Activated CD4-positive, CD25-positive, alpha-beta regulatory T cell treated with anti-CD3 and anti-CD28 coated beads, Interleukin-2, amount 50 U/mL, for 72 hours (primary cell): ENCODE measurements around the gene HES6.
"Not testable (repeated sequence)": the region's sequence is repeated elsewhere in the genome, so short reads cannot be mapped to it uniquely, and the experiment has no call there.

Source experiments
- DNase-seq: peaks from one replicate; pipeline ENCODE4 v3.0.0; 2021

HES6 gene

DNA sequence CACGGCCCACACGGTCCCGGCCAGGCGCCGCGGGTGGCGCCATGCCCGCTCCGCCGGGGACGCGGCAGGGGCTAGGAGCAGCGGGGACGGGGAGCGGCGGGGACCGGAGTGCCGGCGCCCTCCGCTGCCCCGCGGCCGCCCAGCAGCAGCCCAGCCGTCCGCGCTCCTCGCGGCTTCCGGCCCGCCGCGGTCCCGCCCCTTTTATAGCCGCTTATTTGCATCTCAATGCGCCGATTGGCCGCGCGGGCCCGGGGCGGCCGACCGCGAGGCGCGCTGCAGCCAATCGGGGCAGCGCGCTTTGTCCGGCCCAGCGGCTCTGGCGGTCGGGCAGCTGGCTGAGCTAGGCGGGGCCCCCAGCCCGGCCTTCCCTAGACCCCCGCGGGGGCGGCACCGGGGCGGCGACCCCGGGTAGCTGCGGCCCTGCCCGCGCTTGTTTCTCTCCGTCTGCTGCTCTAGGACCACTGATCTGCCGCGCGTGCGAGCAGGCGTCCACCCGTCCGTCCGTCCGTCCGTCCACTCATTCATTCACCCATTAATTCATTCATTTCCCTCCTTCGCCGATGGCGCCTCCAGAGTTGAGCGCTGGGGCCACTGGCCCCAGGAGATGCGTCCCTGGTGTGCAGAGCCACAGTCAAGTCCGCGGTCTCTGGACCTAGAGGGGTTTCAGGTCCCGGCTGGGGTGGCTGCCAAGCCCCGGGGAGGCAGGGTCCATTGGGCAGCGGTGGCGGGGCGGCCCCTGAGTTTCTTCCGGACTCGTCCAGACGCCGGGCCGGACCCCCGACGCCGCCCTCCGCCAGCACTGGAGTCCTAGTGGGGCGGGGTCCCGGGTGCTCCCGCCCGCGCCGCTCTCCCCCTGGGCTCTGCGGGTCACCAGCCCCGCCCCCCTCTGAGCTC lies at the start of gene HES6:
TSS of gene HES6 (minus strand) at position 176 of the 894 bp plus-strand sequence. CDS start at position 43, 133 bp downstream.
- DNase-seq: peak; percentile 85

- DNase-seq: no peak
Measured at GRCh38 chr2:238289574-238289973, 49.7 kb upstream of the HES6 start.

DNA sequence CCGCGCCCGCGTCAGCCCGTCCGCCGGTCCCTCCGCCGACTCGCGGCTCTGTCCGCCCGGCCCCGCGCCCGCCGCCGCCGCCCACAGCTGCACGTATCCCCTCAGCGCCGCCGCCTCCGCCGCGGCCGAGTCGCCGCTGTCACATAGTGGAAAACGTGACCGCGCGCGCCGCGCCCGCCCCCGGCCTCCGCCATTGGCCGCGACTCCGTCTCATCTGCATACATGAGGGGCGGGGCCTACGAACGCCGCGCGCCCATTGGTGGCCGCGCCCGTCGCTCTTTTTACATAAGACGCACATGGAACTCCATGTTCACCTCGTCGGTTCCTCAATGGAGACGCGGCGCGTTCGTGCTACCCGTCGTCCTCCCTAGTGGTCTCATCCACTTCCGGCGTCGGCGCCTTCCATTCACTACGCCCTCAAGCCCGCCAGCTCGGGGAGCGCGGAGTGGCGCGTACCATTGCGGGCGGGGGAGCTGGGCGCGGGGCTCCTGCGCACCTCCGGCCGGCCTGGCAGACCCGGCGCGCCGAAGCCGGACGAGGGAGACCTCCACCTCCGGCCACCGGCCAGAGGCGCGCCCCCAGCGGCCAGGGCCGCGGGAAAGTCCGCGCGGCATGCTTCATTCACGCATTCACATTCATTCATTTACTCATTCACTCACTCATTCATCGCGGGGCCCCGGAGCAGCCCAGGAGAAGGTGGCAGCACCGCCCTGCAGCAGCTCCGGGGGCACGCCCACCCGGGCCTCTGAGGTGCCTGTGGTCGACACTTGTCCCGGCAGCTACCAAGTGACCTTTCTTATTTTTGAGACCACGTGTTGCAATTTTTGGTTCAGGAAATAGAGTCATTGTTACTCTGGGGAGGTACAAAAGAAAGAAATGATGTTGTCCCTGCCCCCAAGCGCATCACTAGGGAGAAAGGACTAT lies 49.1 kb upstream of the HES6 start:
- DNase-seq: peak; percentile 99

DNA sequence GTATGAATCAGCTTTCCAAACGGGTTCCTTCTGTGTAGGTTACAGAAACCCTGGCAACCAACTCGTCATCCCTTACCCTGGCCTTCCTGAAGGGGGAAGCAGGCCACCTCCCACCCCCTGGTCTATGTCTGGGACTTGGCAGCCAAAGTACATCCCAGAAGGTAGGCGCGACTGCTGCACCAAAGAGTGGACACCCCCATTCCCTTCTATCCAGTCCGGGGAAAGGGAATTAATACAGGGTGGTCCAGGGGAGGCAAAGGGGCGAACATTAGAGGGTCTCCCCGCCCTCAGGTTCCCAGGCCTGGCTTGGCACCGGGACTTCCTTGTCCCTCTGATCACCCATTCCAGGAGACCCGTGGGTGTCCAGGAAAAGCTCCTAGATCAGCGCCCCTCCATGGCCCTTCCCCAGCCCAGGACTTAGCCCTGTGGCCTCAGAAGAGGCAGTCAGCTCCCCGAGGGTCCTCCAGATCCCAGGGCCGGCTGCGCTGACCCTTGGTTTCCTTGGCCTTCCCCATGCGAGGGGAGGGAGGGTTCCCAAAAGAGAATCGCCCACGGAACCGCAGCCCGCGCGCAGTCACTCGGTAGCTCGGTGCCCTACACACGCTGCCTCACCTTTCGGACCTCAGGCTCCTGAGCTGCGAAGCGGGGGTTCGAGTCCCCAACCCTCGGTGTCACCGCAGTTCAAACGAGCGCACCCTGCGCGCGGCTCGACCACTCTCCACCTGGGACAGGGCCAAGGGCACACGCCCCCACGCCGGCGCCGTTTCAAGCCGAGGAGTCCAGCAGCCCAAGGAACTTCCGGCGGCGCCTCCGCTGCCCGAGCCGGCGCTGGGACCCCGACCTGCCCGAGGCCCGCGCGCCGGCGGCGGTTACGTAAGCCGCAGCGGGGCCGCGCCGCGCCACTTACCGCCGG lies 48.2 kb upstream of the HES6 start, which contains the start of gene PER2:
TSS of gene PER2 (minus strand) at position 874 of the 913 bp plus-strand sequence. CDS start 10,674 bp downstream, outside the sequence.
- DNase-seq: no peak

GRCh38 chr2:238286987-238287736 lies 47.3 kb upstream of the HES6 start:
- DNase-seq: no peak

DNA sequence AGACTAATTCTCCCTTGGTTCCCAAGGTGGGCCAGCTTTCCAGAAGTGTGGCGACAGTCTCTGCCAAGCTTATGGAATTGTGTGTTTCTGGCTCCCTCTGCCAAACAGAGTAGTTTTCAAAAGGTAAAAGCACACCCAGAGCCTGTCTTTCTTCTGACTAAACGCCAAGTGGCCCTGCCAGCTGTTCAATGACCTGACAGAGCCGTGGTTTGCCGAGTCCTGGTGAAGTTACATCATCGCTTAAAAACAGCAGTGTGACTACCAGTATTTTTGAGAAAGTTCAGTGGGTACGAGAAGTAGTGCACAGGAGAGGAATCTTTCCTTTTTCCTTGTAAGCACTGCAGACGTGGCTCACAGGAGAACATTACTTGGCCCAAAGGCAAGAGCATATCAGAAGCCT lies 46.7 kb upstream of the HES6 start:
- DNase-seq: no peak

GRCh38 chr2:238286095-238286494 lies 46.3 kb upstream of the HES6 start:
- no peak for DNase-seq

GRCh38 chr2:238285653-238286082 lies 45.8 kb upstream of the HES6 start:
- no peak for DNase-seq

GRCh38 chr2:238284802-238285515 lies 45.1 kb upstream of the HES6 start:
- no peak for DNase-seq

DNA sequence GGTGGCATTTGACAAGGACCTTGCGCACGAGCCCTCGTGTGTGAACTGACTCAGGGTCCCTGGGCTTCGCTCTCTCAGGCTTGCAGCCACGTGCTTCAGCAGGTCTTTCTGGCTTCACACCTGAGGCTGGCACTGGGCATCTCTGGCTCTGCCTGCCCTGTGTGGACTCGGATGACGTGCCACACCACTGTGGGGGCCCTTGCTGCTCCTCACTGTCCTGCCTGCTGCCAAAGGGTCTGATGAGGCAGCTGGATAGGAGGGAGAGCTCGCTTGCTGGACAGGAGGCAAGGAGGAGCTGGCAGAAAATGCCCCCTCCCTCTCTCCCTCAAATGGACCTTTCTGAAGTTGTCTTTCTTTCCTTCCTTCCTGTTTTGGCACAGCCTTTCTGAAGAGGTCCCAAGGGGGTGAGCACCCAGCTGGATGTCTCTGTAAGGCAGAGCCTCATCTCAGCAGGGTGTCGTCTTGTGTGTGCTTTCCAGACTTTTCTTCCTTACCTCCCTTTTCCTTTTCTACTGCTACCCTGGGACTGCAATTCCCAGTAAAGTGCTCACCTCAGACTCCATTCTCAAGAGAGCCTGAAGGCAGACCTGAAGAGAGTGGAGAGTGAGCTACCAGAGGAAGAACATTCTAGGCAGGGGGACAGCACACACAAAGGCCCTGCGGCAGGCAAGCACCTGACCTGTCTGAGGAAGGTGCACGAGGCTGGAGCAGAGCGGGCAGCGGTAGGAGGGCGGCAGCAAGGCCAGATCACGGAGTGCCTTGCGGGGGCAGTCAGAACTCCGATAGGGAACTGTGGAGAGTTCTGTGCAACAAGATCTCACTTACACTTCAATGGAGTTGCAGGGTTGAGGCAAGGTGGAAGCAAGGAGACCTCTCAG lies 43.3 kb upstream of the HES6 start:
- DNase-seq: no peak

DNA sequence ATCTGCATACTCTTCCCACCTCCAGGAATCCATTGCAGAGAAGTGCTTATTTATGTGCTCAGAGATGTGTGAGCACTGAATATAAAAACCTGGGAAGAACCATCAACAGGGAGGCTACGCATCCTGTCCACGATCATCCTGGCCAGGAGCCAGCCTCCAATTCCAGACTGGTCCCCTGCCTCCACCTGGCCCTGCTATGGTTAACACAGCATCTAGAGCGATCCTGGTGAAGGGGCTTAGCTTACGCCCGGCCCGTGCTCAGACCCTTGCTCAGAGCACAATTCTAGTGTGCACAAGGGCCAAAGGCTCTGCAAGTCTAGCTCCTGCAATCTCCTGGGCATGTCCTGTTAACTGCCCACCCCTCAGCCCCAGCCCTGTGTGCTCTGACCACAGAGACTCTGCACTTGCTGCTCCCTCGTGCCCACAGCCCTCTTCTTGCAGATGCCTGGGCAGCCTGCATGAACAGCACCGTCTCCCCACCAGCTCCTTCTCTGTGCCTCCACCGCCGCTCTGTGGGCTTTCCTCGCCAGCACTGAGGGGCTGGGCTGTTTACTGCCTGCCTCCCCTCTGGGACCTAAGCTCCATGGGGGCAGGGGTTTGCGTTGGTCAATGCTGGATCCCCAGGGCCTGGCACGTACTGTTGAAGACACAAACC lies 42.1 kb upstream of the HES6 start:
- no peak for DNase-seq

DNA sequence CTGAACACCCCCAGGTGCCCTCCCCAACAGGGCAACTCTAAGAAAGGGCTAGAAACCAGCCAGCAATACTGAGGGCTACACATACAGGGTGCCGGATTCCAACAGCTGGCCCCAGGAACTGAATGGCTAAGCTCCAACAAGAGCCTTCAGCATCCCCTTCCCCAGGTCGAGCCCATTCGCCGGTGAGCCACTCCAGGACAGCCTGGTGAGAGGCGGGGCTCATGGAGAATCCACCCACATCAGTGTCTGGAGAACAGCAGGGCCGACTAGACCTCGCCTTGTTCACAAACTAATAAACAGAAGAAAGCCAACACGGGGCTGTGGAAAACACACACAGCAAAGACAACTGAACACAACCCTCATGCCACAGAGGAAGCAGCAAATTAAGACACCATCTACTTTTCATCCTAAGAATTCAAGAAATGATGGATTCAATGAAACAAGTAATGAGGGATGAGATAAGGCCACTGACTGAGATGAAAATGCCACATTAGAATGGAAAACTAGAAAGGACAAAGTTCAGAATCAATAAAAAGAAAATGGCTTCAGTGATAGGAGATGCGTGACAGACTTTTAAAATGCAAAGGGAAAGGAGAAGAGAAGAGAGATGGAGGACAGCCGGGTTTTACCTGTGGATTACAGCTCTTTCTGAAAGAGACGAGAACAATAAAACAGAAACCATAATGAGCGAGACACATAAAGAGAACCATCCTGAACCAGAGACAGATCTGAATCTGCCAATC lies 40.4 kb upstream of the HES6 start:
- no peak for DNase-seq

GRCh38 chr2:238279324-238279682 lies 39.5 kb upstream of the HES6 start:
- DNase-seq: no peak

- DNase-seq: no peak
Measured at GRCh38 chr2:238278626-238279323, 38.9 kb upstream of the HES6 start.

DNA sequence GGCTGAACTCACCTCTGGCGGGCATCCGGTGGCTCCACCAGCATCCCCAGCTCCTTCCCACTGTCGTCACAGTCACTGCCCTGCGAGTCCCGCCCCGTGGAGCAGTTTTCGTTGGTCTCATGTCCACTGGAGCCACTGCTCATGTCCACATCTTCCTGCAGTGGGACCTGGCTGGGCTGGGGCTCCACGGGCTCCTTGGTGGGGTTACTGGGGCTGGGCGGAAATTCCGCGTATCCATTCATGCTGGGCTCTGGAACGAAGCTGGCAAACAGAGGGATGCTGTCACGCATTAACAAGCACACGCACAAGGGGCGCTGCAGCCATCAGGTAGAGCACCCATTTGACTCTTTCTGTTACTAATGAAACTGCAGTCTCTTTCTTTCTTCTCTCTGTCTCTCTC lies 37.9 kb upstream of the HES6 start:
- no peak for DNase-seq

GRCh38 chr2:238274152-238274865 lies 34.5 kb upstream of the HES6 start:
- DNase-seq: no peak

DNA sequence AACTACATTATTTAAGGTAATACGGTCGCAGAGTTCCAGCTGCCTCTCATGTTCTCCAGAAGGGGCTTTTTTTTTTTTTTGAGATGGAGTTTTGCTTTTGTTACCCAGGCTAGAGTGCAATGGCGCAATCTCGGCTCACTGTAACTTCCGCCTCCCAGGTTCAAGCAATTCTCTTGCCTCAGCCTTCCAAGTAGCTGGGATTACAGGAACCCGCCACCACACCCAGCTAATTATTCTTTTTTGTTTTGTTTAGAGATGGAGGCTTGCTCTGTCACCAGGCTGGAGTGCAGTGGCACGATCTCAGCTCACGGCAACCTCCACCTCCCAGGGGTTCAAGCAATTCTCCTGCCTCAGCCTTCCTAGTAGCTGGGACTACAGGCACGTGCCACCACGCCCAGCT lies 33.6 kb upstream of the HES6 start:
- not testable (repeated sequence) for DNase-seq
